KOPT-K1 (cell line): ENCODE measurements around the gene MYO5C.

Experiments used
- H3K27ac ChIP-seq: fragments of 200-600 bp; sonication (generic); 2 replicates; pipeline ENCODE4 v1.5.1; 2016; ENCODE audit warnings: antibody characterized with exemption, mild to moderate bottlenecking, low read depth, low read length; ENCODE audit not compliant: poor library complexity, severe bottlenecking
- H3K36me3 ChIP-seq: fragments of 200-600 bp; sonication (generic); 2 replicates; pipeline ENCODE4 v1.5.1; 2017; ENCODE audit warnings: antibody characterized with exemption, mild to moderate bottlenecking, low read length, moderate library complexity; ENCODE audit not compliant: insufficient read depth
- H3K9me3 ChIP-seq: fragments of 200-600 bp; sonication (generic); 2 replicates; pipeline ENCODE4 v1.5.1; 2017; ENCODE audit warnings: antibody characterized with exemption, low read length, mild to moderate bottlenecking; ENCODE audit not compliant: insufficient read depth, poor library complexity, severe bottlenecking

The MYO5C gene

DNA sequence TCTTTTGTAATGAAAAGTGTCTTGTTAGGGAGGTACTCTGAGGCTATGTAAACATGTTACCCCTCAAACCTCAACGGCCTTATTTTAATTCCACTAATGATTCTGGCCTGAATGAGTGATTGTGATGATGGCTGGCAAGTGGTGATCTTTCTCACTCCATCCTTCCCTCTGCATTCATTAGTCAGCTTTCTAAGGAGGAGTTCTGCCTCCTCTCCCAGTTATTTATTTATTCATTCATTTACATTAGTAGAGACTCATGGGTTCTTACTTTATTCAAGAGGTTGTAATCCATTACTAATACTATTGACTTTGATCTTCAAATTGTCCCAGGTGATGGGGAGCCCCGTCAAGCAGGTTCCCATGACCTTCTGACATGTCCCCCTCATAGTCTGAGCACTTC, 139.7 kb downstream of the MYO5C start:
- Histone ChIP-seq H3K36me3 (peaks cover 27% of the 10 kb centered on the region), H3K27ac (no peak overlapping the region), H3K9me3 (no peaks in the 10 kb centered on the region)

DNA sequence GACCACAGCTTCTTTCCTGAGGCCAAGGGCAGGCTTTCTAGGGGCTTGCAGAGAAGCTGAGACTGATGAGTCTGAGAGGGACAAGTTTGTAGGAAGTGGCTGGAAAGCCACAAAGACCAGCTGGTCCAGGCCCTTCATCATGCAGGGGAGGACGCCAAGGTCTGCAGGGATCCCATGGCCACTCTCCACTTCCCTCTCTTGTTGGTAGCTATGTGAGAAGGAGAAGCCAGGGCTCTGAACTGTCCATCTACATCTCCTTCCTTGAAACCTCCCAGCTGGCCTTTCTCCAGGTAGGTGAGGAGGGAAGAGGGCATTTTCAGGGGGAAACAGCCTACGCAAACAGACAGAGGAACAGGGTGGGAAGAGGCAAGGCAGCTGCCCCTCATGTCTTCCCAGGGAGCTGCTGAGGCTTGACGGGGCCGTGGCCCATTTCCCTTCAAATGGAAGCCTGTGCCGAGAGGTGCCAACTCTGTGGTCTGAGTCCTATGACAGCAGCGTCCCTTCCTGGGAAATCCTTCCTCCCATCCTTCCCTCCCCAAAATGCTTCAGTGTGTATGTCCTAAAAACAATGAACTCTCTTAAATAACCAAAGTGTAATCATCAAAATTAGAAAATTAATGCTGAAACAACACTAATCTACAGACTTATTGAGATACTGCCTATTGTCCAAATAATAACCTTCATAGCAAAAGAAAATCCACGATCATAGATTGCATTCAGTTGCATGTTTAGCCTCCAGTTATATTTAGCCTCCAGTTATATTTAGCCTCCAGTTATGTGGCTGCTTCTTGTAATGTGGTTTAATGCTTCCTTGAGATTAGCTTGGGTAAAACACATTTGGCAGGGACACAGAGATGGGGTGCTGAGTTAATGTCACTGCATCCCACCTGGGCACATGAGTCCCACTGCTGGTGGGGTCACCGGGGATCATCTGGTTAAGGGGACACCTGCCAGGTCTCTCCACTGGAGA, 140.4 kb downstream of the MYO5C start:
- no peak overlapping the region for H3K27ac ChIP-seq
- no peaks in the 10 kb centered on the region for H3K9me3 ChIP-seq
- peaks cover 33% of the 10 kb centered on the region for H3K36me3 ChIP-seq

DNA sequence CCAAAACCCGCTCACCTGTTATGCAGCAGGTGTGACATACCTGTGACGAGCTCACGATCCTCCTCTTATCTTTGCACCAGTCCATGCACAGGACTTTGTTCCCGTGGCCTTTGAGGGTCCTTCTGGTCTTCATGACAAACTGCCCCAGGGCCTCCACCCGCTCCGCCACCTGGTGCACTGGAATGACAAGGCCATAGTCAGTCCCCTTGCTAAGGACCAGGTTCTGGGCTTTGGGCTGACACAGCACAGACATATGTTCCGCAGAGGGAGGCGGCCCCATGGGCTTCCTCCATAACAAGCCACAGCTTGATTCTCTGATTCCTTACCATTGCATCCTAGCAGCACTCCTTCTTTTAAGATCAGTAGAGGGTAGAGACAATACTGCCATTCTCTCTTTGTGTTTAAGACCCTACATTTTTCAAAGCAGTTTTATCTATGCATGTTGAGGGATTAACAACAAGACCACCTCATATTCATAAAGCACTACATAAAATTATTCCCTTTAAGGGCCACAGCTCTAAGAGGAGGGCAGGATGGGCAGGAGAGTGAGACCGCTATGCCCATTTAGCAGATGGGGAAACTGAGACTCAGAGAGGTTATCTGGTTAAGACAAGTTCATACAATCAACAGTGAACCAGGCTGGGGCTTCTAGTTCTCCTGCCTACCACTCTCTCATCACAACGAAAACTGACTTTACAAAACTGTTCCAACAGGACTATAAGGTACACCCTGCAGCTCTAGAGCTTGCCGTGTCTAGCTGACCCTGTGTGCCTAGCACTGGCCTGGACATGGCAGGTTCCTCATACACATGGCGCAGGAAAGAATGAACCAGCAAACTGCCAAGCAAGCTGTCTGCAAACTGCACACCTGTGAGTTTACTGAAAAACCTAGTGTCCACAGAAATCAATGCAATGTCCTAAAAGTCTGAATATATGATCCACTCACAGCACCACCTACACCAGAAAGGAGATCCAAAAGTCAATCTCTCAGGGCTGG, 141.4 kb downstream of the MYO5C start:
- no peaks in the 10 kb centered on the region for H3K9me3 ChIP-seq
- H3K27ac ChIP-seq, result no peak overlapping the region
- peaks cover 38% of the 10 kb centered on the region for H3K36me3 ChIP-seq

DNA sequence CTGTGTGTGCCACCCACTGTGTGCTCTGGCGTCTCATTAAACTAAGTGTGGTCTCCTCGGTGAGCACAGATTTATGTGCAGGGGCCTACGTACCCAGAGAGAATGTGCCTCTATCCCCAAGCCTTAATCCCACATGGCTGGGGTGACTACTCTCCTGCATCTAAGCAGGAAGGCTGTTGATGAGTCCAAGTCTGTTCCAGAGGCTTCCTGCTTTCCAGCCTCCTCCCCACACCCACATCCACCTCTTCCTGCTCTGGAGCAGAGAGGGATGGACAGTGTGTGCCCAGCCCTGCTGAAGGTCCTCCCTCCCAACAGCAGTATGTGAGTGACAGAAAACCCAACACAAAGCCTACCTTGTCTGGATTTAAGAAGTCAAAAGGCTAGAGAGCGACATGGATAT, 144.3 kb downstream of the MYO5C start:
- peaks cover 54% of the 10 kb centered on the region for H3K36me3 ChIP-seq
- no peaks in the 10 kb centered on the region for H3K9me3 ChIP-seq

DNA sequence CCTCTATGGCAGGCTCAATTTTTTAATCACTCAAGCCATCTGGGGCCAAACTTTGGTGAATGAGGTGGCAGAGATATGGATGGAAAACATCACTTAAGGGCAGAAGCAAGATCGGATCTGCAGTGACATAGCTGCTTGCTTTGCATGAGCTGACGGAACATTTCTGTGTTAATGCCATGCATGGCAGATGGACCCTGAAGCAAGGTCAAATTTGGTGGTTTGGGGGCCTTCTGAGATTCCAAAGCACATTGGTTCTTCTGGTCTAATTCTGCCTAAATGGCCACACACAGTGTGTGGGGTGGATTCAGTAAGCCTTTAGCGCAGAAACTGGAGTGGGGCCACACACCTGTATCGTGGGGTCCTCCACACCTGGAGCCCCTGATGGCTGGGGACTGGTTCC, 144.7 kb downstream of the MYO5C start:
- peaks cover 57% of the 10 kb centered on the region for H3K36me3 ChIP-seq
- no peak overlapping the region for H3K27ac ChIP-seq
- no peaks in the 10 kb centered on the region for H3K9me3 ChIP-seq

More for the DNA sequence above, 144.3 kb downstream of the MYO5C start:
- no peak overlapping the region for H3K27ac ChIP-seq

DNA sequence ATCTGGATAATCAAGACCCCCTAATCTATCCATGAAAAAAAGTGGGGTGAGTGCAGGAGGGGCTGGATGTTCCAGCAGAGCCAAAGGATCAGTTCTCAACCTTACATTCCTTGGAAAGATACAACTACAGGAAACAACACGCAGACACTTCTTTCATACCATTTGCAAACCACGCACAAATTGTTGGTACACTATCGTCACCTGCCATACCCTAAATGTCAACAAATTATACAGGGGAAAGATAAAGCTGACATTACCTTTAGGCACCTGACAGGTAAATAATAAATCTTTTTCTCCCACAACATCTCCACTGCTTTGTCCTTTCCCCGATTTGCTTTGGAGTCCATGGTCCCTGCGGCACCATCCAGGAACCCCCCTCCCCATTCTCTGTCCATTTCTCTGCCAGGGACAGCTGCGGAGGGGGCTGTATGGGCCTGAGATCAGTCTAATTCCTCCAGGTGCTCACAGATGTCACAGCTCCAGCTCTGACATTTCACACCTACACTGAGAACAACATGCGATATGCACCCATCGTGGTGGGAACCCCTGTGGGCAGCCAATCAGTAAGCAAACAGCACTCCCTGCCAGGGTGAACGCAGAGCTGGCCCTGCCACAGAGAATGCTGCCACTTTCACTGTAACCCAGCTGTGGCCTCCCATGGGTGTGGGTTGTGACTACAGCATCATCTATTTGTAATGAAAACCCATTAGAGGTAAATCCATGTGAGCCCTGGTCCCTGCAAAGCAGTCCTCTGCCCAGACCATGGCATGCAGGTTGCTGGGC, 145.4 kb downstream of the MYO5C start:
- Histone ChIP-seq H3K9me3 (no peaks in the 10 kb centered on the region), H3K27ac (no peak overlapping the region), H3K36me3 (peaks cover 57% of the 10 kb centered on the region)

DNA sequence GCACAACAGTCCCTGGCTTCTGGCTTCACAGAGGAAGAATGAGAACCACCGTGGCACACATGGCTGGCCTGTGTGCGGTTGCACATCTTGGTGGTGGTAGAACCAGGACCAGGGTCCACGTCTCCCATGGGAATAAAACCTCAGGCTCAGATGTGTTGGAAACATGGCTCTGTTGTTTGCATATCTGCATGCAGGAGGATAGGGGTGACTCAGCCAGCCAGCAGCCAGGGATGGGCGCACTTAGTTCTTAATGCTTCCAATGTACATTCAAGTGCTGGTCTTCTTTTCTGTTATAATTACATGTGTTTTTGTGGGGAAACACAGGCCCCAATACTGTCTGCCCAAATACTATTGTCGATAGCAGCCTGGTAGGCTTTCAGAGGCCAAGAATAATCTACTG, 147.2 kb downstream of the MYO5C start:
- H3K9me3 ChIP-seq, result no peaks in the 10 kb centered on the region
- no peak overlapping the region for H3K27ac ChIP-seq
- H3K36me3 ChIP-seq, result peaks cover 68% of the 10 kb centered on the region

DNA sequence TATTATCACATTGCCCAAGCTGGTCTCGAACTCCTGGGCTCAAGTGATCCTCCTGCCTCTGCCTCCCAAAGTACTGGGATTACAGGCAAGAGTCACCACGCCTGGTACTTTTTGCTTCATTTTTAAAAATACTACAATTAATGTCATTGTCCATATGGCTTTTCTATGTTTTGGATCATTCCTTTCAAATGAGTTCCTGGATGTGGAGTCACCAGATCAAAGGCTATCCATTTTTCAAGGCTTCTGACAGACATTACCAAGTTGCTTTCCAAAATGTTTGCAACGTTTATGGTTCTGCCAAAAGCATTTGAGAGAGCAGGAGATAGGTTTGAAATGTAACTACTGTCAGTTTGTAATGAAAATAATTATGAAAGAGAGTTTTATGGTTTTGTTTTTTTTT, 148.8 kb downstream of the MYO5C start:
- Histone ChIP-seq H3K36me3 (peaks cover 64% of the 10 kb centered on the region), H3K27ac (no peak overlapping the region)

DNA sequence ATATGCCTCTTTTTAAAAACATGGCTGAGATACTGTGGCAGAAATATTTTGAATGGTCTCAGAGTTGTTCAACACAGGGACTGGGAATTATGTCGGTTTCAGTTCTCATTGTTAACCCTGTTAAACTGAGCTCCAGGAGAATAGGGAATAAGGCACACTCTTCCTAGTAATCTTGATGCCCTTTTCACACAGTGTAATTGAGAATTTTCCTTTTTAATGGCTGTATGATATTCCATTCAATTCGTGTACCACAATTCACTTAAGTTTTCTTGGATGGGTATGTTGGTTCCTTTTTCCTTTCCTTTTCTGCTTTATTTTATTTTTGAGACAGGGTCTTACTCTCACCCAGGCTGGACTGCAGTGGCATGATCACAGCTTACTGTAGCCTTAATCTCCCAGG, 149.3 kb downstream of the MYO5C start:
- Histone ChIP-seq H3K27ac (no peak overlapping the region), H3K36me3 (peaks cover 60% of the 10 kb centered on the region), H3K9me3 (no peaks in the 10 kb centered on the region)

More for the DNA sequence above, 148.8 kb downstream of the MYO5C start:
- no peaks in the 10 kb centered on the region for H3K9me3 ChIP-seq

DNA sequence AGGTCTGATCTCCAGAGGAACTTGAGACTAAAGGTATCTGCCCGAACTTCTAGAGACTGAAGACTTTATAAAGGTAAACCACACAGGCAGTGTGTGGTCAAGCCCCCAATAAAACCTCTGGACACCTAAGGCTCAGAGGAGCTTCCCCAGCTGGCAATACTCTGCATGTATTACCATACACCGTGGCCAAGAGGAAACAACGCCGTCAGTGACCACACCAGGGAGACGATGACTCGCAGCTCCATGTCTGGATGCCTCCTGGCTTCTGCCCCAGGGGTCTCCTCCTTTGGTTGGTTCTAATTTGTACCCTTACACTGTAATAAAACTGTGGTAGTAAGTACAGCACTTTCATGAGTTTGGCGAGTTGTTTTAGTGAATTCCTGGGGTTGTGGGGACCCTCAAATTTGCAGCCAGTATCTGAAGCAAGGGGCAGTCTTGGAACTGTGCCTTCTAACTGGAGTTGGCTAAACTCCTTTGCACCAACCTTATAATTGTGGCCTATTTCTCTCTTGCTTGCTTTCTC, 150.9 kb downstream of the MYO5C start:
- Histone ChIP-seq H3K9me3 (no peaks in the 10 kb centered on the region), H3K36me3 (peaks cover 58% of the 10 kb centered on the region), H3K27ac (no peak overlapping the region)

DNA sequence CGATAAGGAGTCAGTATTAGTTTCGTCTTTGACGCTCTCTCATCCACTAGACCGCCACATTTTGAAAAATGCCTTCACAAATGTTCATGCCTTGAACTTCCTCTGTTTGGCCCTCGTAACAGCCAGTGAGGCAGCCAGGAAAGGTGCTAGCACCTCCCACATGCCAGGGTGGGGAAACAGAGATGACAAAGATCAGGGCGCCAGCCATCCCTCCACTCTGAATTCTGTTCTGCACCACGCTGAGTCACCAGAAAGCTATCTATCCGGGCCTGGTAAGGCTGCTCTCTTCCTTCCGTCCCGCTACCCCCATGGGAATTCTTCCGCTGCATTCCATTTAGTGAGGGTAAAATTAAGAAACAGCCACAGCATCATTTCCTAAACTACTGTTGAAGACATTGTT, 151.7 kb downstream of the MYO5C start:
- Histone ChIP-seq H3K36me3 (peaks cover 55% of the 10 kb centered on the region), H3K27ac (no peak overlapping the region), H3K9me3 (no peaks in the 10 kb centered on the region)
